Aorta (tissue), 5 donors: ENCODE measurements around the gene MCTP1. TPM values are rescaled to one million over a fixed set of nuclear protein-coding genes. Genes with fewer than 3 reads are reported as not detected.

Experiments
- ATAC-seq: fragments of 200-7000 bp; cut with Tn5 transposase; one replicate; pipeline ENCODE4 v1.9.1; 2022; ENCODE audit warnings: moderate library complexity; ENCODE audit not compliant: low FRiP score
- DNase-seq, 2 donors: peaks; one replicate each; pipeline ENCODE4 v3.0.0-alpha.2; 2020
- H3K27ac ChIP-seq, 2 donors: one replicate each; pipeline ENCODE4 v1.5.1; 2013; ENCODE audit warnings: low read length in 2 of 2, mild to moderate bottlenecking in 2 of 2, moderate library complexity in 2 of 2, control low read depth in 1 of 2, inconsistent platforms in 1 of 2, low read depth in 1 of 2
- H3K27me3 ChIP-seq, 2 donors: one replicate each; pipeline ENCODE4 v1.6.1; 2013; ENCODE audit warnings: control low read depth in 1 of 2, low read length in 1 of 2, mild to moderate bottlenecking in 1 of 2, moderate library complexity in 1 of 2; ENCODE audit not compliant: insufficient read depth in 2 of 2, control insufficient read depth in 1 of 2
- H3K36me3 ChIP-seq, 2 donors: one replicate each; pipeline ENCODE4 v1.6.1; 2013; ENCODE audit warnings: control low read depth in 1 of 2, low read length in 1 of 2, mild to moderate bottlenecking in 1 of 2; ENCODE audit not compliant: insufficient read depth in 2 of 2, control insufficient read depth in 1 of 2
- H3K4me1 ChIP-seq, 2 donors: one replicate each; pipeline ENCODE4 v1.6.1; 2013; ENCODE audit warnings: low read length in 2 of 2, control low read depth in 1 of 2, mild to moderate bottlenecking in 1 of 2, moderate library complexity in 1 of 2; ENCODE audit not compliant: insufficient read depth in 2 of 2, control insufficient read depth in 1 of 2
- H3K4me3 ChIP-seq, 2 donors: one replicate each; pipeline ENCODE4 v1.5.1; 2013; ENCODE audit warnings: low read length in 2 of 2, control low read depth in 1 of 2, mild to moderate bottlenecking in 1 of 2
- H3K9me3 ChIP-seq: one replicate; pipeline ENCODE4 v1.6.1; 2013; ENCODE audit warnings: mild to moderate bottlenecking, low read length; ENCODE audit not compliant: control insufficient read depth
- WGBS, 2 donors: extraction: QIAGEN DNeasy Blood & Tissue Kit; methylation state at CpG; one replicate each; pipeline ENCODE4 v1.1.7; 2013; 5-methylcytosine and 5-hydroxymethylcytosine counted together
- intact Hi-C, 2 donors: fragments of 100-400 bp; cut with DNase I; formaldehyde crosslinking; loops; one replicate each; pipeline versions ENCODE4 v1.14.2 to v1.15.0; 2022
- polyA plus RNA-seq, 2 donors: library from polyadenylated mRNA; stranded (reverse); fragments of 200-250 nt; gene quantifications; one replicate each; pipeline ENCODE4 v1.2.3, GENCODE V29; 2013
- total RNA-seq, 2 donors: library from RNA; stranded (reverse); fragmentation: NEBNext Ultra II Directional; extraction: Animal tissue kit (Norgen Biotek cat#: 25700); gene quantifications; one replicate each; pipeline ENCODE4 v1.2.1, GENCODE V29; 2021
- donor health status: healthy with polysubstance abuse.
- donor health status: Bipolar disorder and iron deficiency.
- donor health status: DM: no; HTN: no; CAD: no.
- donor health status: DM: no; HTN: no; CAD: no.
- donor health status: DM: yes; HTN: yes; CAD: no.

Gene MCTP1
- total and polyA plus RNA-seq, 4 donors = 0.43 to 103 (median 17.2) TPM

GRCh38 chr5:94692581-94692980 is 592.3 kb downstream of the MCTP1 start:
- Histone ChIP-seq H3K36me3 (no peaks in the 10 kb centered on the region), H3K4me3 (no peak overlapping the region), H3K4me1 (no peaks in the 10 kb centered on the region), H3K27ac (no peak overlapping the region), H3K9me3 (no peaks in the 10 kb centered on the region), H3K27me3 (no peaks in the 10 kb centered on the region)
- DNase-seq = no peak
- no peak for ATAC-seq
- WGBS, 2 donors = 75 to 84% methylated on average over 3 of the region's 3 CpGs
- intact Hi-C loops = no loop called here

DNA sequence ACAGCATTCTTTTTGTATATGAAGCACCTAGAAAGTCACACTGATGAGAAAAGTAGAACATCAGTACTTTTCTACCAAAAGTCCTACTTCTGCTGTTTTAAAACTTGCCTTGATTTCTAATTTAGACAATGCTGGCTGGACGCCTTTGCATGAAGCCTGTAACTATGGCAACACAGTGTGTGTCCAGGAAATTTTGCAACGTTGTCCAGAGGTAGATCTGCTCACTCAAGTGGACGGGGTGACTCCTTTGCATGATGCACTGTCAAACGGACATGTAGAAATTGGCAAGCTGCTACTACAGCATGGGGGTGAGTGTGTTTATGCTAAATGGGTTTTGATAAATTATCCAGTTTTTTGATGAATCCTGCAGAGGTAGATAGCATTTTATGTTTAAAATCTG is 592.9 kb downstream of the MCTP1 start:
- H3K27me3 ChIP-seq = no peaks in the 10 kb centered on the region
- no peaks in the 10 kb centered on the region for H3K9me3 ChIP-seq
- DNase-seq (no peak), ATAC-seq (no peak)
- intact Hi-C loops = no loop called here
- H3K4me1 ChIP-seq = no peaks in the 10 kb centered on the region
- no peak overlapping the region for H3K4me3 ChIP-seq
- no peaks in the 10 kb centered on the region for H3K36me3 ChIP-seq
- H3K27ac ChIP-seq = no peak overlapping the region
- 39 to 40% methylated on average over 4 of the region's 4 CpGs for WGBS, 2 donors

GRCh38 chr5:94691291-94691690 is 593.6 kb downstream of the MCTP1 start:
- DNase-seq (no peak), ATAC-seq (no peak)
- 88 to 92% methylated on average over 1 of the region's 1 CpG for WGBS, 2 donors
- Histone ChIP-seq H3K36me3 (no peaks in the 10 kb centered on the region), H3K4me3 (no peak overlapping the region), H3K27me3 (no peaks in the 10 kb centered on the region), H3K27ac (no peak overlapping the region), H3K4me1 (no peaks in the 10 kb centered on the region), H3K9me3 (no peaks in the 10 kb centered on the region)
- intact Hi-C loops = no loop called here

DNA sequence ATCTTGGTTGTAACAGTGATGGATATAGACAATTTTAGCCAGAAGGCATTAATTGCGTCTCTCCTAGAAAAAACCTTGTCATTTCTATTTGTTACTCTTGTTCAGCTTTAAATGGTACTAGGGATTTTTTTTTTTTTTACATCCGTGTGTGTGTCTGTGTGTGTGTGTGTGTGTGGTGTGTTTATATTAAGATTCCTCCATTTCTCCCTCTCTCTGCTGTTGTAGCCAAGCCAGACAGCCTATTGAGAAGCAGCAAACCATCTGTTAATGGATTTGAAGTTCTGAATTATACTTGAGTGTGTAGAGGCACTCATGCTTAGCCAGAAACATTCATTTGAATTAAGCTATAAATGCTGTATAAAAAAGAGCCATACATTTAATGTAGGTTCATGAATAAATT is 594.1 kb downstream of the MCTP1 start:
- 59 to 68% methylated on average over 2 of the region's 2 CpGs for WGBS, 2 donors
- ATAC-seq = no peak

GRCh38 chr5:94689908-94690307 is 595.0 kb downstream of the MCTP1 start:
- DNase-seq = no peak
- intact Hi-C loops = no loop called here
- Histone ChIP-seq H3K27ac (no peak overlapping the region), H3K36me3 (no peaks in the 10 kb centered on the region), H3K4me1 (no peaks in the 10 kb centered on the region), H3K4me3 (no peak overlapping the region), H3K27me3 (no peaks in the 10 kb centered on the region), H3K9me3 (no peaks in the 10 kb centered on the region)
- no peak for ATAC-seq

More for the DNA sequence above, 594.1 kb downstream of the MCTP1 start:
- intact Hi-C loops = no loop called here
- Histone ChIP-seq H3K4me1 (no peaks in the 10 kb centered on the region), H3K4me3 (no peak overlapping the region), H3K27ac (no peak overlapping the region), H3K36me3 (no peaks in the 10 kb centered on the region), H3K27me3 (no peaks in the 10 kb centered on the region), H3K9me3 (no peaks in the 10 kb centered on the region)
- no peak for DNase-seq

- H3K4me3 ChIP-seq = no peak overlapping the region
- H3K9me3 ChIP-seq = no peaks in the 10 kb centered on the region
- no peak overlapping the region for H3K27ac ChIP-seq
- intact Hi-C loops = no loop called here
- no peaks in the 10 kb centered on the region for H3K27me3 ChIP-seq
- ATAC-seq (no peak), DNase-seq (no peak)
- H3K4me1 ChIP-seq = no peaks in the 10 kb centered on the region
- WGBS, 2 donors = 62 to 68% methylated on average over 5 of the region's 5 CpGs
- H3K36me3 ChIP-seq = no peaks in the 10 kb centered on the region
These were observed 601.9 kb downstream of the MCTP1 start for GRCh38 chr5:94682814-94683520.

DNA sequence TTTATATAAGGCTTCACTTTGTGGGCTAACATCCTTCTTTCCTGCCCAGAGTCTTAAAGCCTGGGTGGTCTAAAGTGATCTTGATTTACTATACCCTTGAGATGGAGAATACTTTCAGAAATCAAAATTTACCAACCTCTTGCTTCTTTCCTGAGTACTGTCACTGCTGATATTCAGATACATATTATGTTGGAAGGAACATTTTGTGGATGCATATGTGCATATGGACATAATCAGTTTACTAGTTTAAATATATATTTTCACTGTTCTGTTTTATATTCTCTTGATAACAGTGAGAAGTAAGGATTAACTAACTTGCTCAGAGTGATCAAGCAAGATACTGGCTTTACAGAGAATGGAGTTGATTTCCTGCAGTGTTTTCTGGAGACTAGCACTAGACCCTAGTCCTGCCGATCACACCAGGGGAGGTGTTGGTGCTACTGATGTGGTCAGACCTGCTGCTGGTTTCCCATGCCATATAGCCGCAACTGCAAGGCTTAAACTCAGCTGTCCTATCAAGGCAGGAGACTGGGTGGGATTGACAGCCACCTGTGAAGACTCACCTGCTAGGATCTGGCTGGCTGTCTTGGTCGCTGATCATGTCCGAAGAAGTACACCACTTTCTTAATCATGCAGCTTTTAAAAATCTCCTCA is 608.8 kb downstream of the MCTP1 start:
- H3K36me3 ChIP-seq = peaks cover 0 to 7% of the 10 kb centered on the region in 2 donors
- intact Hi-C loops = no loop called here
- H3K27me3 ChIP-seq = no peaks in the 10 kb centered on the region
- no peak overlapping the region for H3K27ac ChIP-seq
- ATAC-seq (no peak), DNase-seq (no peak)
- no peaks in the 10 kb centered on the region for H3K9me3 ChIP-seq
- 84 to 88% methylated on average over 4 of the region's 4 CpGs for WGBS, 2 donors
- no peak overlapping the region for H3K4me3 ChIP-seq
- H3K4me1 ChIP-seq = no peaks in the 10 kb centered on the region

DNA sequence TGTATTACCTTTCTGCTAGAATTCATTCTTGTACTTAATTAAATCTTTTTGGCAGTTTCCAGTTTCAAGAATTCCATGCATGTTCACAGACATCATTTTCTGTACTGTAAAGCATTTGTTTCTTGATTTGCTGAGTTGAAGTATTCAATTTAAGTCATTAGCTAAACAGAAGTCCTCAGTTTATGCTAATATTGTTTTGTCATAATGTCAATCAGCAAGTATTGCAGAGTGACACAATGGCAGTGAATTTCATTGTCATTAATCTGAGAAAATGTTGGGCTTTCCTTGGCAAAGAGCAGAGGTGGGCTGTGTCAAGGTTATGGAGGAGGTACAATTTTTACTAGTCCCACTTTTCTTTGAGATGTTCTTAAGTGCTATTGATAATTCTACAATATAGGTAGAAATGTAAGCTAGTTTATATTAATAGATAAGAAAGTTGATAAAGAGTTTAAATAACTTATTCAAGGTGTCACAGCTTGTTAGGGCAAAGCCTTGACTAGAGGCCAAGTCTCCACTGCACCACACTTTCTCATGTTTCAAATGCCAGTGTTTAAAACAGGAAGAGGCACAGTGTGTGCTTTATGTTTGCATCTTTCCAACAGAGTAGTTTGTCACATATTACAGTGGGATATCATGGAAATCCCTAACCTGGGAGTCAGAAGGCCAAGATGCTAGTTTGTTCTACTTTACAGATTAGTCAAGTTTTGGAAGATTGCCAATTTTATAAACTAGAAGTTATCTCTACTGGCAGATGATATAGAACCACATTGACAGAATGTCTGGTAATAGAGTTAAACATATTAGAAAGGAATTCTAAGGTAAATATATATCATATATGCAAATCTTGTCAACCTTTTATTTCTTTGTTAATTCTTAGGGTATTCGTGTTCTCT is 610.2 kb downstream of the MCTP1 start:
- no peaks in the 10 kb centered on the region for H3K4me1 ChIP-seq
- intact Hi-C loops = no loop called here
- ATAC-seq = no peak
- H3K9me3 ChIP-seq = no peaks in the 10 kb centered on the region
- WGBS, 2 donors = 97 to 98% methylated on average over 1 of the region's 1 CpG
- DNase-seq = no peak
- H3K27ac ChIP-seq = no peak overlapping the region
- peaks cover 0 to 7% of the 10 kb centered on the region in 2 donors for H3K36me3 ChIP-seq
- H3K27me3 ChIP-seq = no peaks in the 10 kb centered on the region
- H3K4me3 ChIP-seq = no peak overlapping the region
